ENCODE results near the gene SPIB. TPM values are rescaled to one million over a fixed set of nuclear protein-coding genes. Genes with fewer than 3 reads are reported as not detected.
A peak's percentile ranks its signal among the peaks of the same experiment; 100 is the strongest.

SPIB gene
- total and polyA plus RNA-seq, 2 of the 4 experiments (the other 2 are of a cell fraction), result not detected

DNA sequence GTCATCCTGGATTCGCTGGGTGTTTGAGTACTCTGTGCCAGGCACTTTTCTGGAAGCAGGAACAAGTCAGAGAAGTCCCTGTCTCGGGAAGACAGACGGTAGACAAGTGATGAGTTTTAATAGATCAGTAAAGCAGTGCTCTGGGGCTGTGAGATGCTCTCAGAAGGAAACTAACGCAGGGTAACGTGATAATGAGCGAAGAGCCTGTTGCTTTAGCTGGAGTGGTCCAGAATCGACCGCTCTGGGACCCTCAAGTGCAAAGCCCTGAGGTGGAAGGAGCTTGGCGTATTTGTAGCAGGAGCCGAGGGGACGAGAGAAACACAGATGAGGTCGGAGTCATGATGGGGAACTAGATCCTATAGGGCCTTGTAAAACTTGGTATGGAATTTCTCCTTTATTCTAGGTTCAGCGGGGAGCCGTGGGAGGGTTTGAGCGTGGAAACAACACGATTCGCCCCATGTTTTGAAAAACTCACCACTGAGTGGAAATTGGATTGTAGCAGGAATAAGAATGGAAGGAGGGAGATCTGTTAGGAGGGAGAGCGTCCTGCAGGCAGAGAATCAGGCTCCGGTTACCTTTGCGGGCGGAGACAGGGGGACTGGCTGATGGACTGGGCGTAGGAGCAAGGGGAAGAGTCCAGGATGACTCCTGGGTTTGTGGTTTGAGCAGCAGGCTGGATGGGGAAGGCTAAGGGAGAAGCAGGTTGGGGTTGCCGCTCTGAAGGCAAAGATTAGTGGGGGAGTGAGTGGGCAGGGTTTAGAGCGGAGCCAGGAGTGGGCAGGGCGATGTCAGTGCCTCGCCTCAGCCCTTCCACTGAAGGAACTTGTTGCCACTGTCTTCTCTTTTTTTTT, 33.8 kb upstream of the SPIB start:
- dilution Hi-C loops (cut with HindIII; ENCODE audit: low sequenced_read_pairs, unreplicated experiment), result no loop called here
- Histone ChIP-seq H2AK5ac (ENCODE audit: low read depth, low read length) (peak overlapping the region; percentile 52), H2AK9ac (replicated peaks; ENCODE audit: low read depth, low read length, poor library complexity) (peak overlapping the region; percentile 67), H3K23ac (ENCODE audit: low read depth, low read length) (peak overlapping the region; percentile 69; the same call in 1 of the 2 replicates), H4K91ac (ENCODE audit: insufficient read depth, low read depth, low read length) (peak overlapping the region; percentile 29; the same call in 1 of the 2 replicates), H4K8ac (ENCODE audit: low read depth in 2 of 2, low read length in 2 of 2) (peak overlapping the region; percentile 30 to 69; a peak in 2 of 4 replicates), H3K4me3 (ENCODE audit: insufficient read depth, low read depth, low read length) (peak overlapping the region; percentile 76), H3K4me1 (ENCODE audit: control insufficient read depth, insufficient read depth, low read length) (no peaks in the 10 kb centered on the region; the same call in 1 of the 2 replicates), H3K9ac (ENCODE audit: low read depth, low read length) (peak overlapping the region; percentile 78), H2BK5ac (ENCODE audit: low read depth, low read length, poor library complexity, severe bottlenecking) (no peak overlapping the region), H3K36me3 (ENCODE audit: control insufficient read depth, insufficient read depth, low read length) (peaks cover 21% of the 10 kb centered on the region), H3K18ac (ENCODE audit: low read depth, low read length) (no peak overlapping the region), H2BK15ac (ENCODE audit: low read depth, low read length) (no peak overlapping the region), H4K20me1 (ENCODE audit: insufficient read depth, low read length) (peaks cover 4% of the 10 kb centered on the region; the same call in 1 of the 2 replicates), H3K9me1 (ENCODE audit: insufficient read depth, low read length) (peaks cover 6% of the 10 kb centered on the region; the same call in 1 of the 2 replicates), H3K27ac (ENCODE audit: insufficient read depth, low read length) (peak overlapping the region; percentile 92), H3K14ac (replicated peaks; ENCODE audit: low read depth, low read length) (peak overlapping the region; percentile 70), H2BK20ac (ENCODE audit: low read depth, low read length) (no peak overlapping the region), H3K27me3 (ENCODE audit: control insufficient read depth, insufficient read depth, low read length) (no peaks in the 10 kb centered on the region), H2AFZ (replicated peaks; ENCODE audit: low read length, poor library complexity) (peak overlapping the region; percentile 88), H2BK120ac (ENCODE audit: low read depth, low read length) (peak overlapping the region; percentile 20; the same call in 1 of the 2 replicates), H3K56ac (ENCODE audit: extremely low read depth, insufficient read depth, low read length) (peak overlapping the region; percentile 74), H4K5ac (ENCODE audit: low read depth, low read length) (peak overlapping the region; percentile 25), H3K4ac (ENCODE audit: low read depth, low read length) (peak overlapping the region; percentile 81), H3K79me1 (ENCODE audit: low read depth in 1 of 2, low read length in 2 of 2) (peaks cover 4 to 40% of the 10 kb centered on the region in 2 experiments), H3K4me2 (ENCODE audit: low read depth, low read length) (peak overlapping the region; percentile 98), H3K9me3 (ENCODE audit: control insufficient read depth, insufficient read depth, low read length) (no peaks in the 10 kb centered on the region)
- WGBS, 2 experiments (ENCODE audit: extremely low coverage in 2 of 2, insufficient read length in 1 of 2), result 7% methylated on average over 14 of the region's 26 CpGs; no CpG with 5 or more reads in 1 of the 2 experiments
- no TSS peak for BruUV-seq (replicated peaks)
- in situ Hi-C loops (cut with MboI; ENCODE audit: low sequenced_read_pairs), result no loop called here
- ChIA-PET CTCF (interaction anchor here (0.7 to 1.1 kb wide), 3 partner anchors 16 to 1531 kb away, joined by 3 read pairs; no protein-coding TSS in a partner anchor), POLR2A (ENCODE audit: unreplicated experiment) (no interaction called here)
- ATAC-seq (ENCODE audit: low read depth) (peak; percentile 0), DNase-seq (peak; percentile 16)
- intact Hi-C loops (cut with micrococcal nuclease), result loop anchor here (2.0 kb wide), 1 partner anchor 30 kb away; no protein-coding TSS in a partner anchor
- TF ChIP-seq RFX5 (IDR thresholded peaks at IDR 0.05; ENCODE audit: low read depth, low read length) (no peak), CHD1 (IDR thresholded peaks at IDR 0.05; ENCODE audit: low read depth, low read length) (peak; percentile 65; the same call in 1 of the 2 replicates)
